Measurements from ENCODE around the gene TNFRSF8. TPM values are rescaled to one million over a fixed set of nuclear protein-coding genes. Genes with fewer than 3 reads are reported as not detected.

Gene TNFRSF8
- total RNA-seq, 4 donors from 2014 or later, result 0.83 to 2.8 (median 2.3) TPM

DNA sequence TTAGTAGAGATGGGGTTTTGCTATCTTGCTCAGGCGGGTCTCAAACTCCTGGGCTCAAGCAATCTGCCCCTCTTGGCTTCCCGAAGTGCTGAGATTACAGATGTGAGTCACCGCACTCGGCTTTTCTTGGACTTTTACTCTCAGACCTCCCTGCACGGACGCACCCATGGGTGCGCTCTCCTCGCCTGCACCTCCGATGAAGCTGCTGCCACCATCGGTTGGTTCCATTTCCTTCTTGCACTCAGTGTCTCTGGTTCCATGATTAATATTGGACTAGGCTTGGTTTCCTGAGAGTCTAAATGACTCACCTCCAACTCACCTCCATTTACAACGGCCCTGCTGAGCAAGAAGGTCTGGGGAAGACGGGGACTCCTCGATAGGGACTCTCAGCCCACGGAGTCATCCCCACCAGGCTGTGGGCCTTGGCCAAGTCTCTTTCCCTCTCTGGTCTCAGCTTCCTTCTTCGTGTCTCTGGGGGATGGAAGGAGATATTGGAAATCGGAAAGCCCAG is 6.7 kb upstream of the TNFRSF8 start:
- no peak for DNase-seq (ENCODE audit: extremely low spot score)
- Histone ChIP-seq H3K9me3 (peaks cover 0 to 6% (median 4%) of the 10 kb centered on the region in 4 donors), H3K4me1 (peaks cover 8 to 20% (median 16%) of the 10 kb centered on the region in 4 donors), H3K27me3 (peaks cover 0 to 9% (median 0%) of the 10 kb centered on the region in 4 donors), H3K4me3 (no peak overlapping the region), H3K27ac (replicated peaks in 1 of 4) (no peak overlapping the region), H3K36me3 (no peaks in the 10 kb centered on the region)
- TF ChIP-seq POLR2A (IDR thresholded peaks at IDR 0.05; ENCODE audit: low read depth), result no peak
- no peak for TF ChIP-seq POLR2AphosphoS5 (IDR thresholded peaks at IDR 0.05)
- TF ChIP-seq, protein P1, sequence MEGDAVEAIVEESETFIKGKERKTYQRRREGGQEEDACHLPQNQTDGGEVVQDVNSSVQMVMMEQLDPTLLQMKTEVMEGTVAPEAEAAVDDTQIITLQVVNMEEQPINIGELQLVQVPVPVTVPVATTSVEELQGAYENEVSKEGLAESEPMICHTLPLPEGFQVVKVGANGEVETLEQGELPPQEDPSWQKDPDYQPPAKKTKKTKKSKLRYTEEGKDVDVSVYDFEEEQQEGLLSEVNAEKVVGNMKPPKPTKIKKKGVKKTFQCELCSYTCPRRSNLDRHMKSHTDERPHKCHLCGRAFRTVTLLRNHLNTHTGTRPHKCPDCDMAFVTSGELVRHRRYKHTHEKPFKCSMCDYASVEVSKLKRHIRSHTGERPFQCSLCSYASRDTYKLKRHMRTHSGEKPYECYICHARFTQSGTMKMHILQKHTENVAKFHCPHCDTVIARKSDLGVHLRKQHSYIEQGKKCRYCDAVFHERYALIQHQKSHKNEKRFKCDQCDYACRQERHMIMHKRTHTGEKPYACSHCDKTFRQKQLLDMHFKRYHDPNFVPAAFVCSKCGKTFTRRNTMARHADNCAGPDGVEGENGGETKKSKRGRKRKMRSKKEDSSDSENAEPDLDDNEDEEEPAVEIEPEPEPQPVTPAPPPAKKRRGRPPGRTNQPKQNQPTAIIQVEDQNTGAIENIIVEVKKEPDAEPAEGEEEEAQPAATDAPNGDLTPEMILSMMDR (IDR thresholded peaks at IDR 0.05), result no peak
- no peak for TF ChIP-seq EP300 (IDR thresholded peaks at IDR 0.05)
- 93% methylated on average over 16 of the region's 16 CpGs for WGBS
- intact Hi-C loops (cut with DNase I), result no loop called here

DNA sequence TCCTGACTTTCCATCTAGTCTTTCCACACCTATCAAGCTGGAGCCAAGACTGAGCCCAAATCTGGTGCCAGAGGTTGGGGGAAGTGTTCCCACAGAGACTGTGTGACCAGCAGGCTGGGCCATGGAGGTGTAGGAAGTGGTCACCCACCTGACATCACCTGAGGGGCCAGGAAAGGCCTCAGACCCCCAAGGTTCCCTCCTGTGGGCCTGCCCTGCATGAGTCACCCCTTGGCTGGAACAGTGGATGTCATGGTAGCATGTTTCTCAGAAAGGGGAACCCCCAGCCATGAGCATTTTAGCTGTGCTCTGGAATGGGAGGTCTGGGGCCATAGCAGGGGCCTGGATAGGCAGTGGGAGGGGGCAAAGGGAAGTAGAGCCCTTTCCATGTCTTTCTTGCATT is 5.7 kb upstream of the TNFRSF8 start:
- no peak for DNase-seq (ENCODE audit: extremely low spot score)
- Histone ChIP-seq H3K9me3 (peaks cover 0 to 7% (median 6%) of the 10 kb centered on the region in 4 donors), H3K4me3 (no peak overlapping the region), H3K27me3 (peaks cover 0 to 16% (median 0%) of the 10 kb centered on the region in 4 donors), H3K4me1 (peaks cover 1 to 12% (median 8%) of the 10 kb centered on the region in 4 donors), H3K36me3 (no peaks in the 10 kb centered on the region), H3K27ac (replicated peaks in 1 of 4) (no peak overlapping the region)
- TF ChIP-seq POLR2AphosphoS5 (IDR thresholded peaks at IDR 0.05) (no peak), POLR2A (IDR thresholded peaks at IDR 0.05; ENCODE audit: low read depth) (no peak), EP300 (IDR thresholded peaks at IDR 0.05) (no peak)
- TF ChIP-seq, protein P1 (IDR thresholded peaks at IDR 0.05), result no peak
- intact Hi-C loops (cut with DNase I), result no loop called here

DNA sequence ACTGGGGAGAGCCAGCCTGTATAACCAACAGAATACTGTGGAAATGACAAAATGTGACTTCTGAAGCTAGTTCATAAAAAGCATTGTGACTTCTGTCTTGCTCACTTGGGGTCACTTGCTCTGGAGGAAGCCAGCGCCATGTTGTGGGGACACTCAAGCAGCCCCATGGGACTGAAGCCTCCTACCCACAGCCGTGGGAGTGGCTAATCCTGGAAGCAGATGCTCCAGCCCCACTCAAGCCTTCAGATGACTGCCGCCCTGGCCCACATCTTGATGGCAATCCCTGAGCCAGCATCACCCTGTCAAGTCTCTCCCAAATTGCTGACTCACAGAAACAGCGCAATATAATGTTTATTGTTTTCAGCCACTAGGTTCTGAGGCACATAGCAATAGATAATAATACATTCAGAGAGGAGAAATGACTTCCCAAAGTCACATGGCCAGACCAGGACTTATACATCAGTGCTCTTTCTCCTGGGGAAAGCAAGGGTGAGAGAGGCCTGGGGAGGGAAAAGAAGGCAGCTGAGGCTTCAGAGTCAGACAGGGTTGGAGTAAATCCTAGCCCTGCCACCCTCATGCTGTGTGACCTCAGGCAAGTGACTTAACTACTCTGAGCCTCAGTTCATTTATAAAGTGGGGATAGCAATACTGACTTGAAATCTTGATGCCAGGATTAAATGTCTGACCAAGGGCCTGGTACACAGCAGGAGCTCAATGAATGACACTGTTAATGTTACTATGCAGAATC is 5.0 kb upstream of the TNFRSF8 start:
- WGBS, result 95% methylated on average over 4 of the region's 4 CpGs

DNA sequence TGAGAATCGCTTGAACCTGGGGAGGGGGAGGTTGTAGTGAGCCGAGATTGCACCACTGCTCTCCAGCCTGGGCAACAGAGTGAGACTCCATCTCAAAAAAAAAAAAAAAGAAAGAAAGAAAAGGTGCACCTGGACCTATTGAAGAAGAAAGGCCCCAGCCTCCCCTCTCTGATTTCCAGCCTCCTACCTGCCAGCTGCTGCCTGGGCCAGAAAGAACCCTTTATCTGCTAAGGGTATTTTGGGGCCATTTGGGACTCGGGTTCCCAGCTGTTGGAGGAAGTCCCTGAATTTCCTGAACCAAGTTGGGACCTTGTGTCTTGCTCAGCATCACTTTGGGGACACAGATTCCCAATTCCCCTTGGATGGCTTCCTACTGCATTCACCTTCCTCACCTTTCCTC is 3.9 kb upstream of the TNFRSF8 start:
- no peak overlapping the region for H3K27ac ChIP-seq (replicated peaks in 1 of 4)
- no peaks in the 10 kb centered on the region for H3K36me3 ChIP-seq
- TF ChIP-seq POLR2A (IDR thresholded peaks at IDR 0.05; ENCODE audit: low read depth), result no peak
- no peak for TF ChIP-seq POLR2AphosphoS5 (IDR thresholded peaks at IDR 0.05)
- no peak for TF ChIP-seq EP300 (IDR thresholded peaks at IDR 0.05)
- TF ChIP-seq, protein P1 (IDR thresholded peaks at IDR 0.05), result no peak
- peaks cover 0 to 7% (median 6%) of the 10 kb centered on the region in 4 donors for H3K9me3 ChIP-seq
- intact Hi-C loops (cut with DNase I), result no loop called here
- WGBS, result 89% methylated on average over 3 of the region's 3 CpGs
- H3K27me3 ChIP-seq, result peaks cover 0 to 32% (median 15%) of the 10 kb centered on the region in 4 donors
- H3K4me3 ChIP-seq, result no peak overlapping the region
- H3K4me1 ChIP-seq, result peaks cover 6 to 11% (median 10%) of the 10 kb centered on the region in 4 donors
- no peak for DNase-seq (ENCODE audit: extremely low spot score)

More for the DNA sequence above, 5.0 kb upstream of the TNFRSF8 start:
- Histone ChIP-seq H3K27me3 (peaks cover 0 to 21% (median 4%) of the 10 kb centered on the region in 4 donors), H3K4me1 (peaks cover under 1 to 7% (median 4%) of the 10 kb centered on the region in 4 donors), H3K27ac (replicated peaks in 1 of 4) (no peak overlapping the region), H3K4me3 (no peak overlapping the region), H3K9me3 (peaks cover 0 to 7% (median 6%) of the 10 kb centered on the region in 4 donors), H3K36me3 (no peaks in the 10 kb centered on the region)
- intact Hi-C loops (cut with DNase I), result no loop called here
- no peak for DNase-seq (ENCODE audit: extremely low spot score)
- TF ChIP-seq, protein P1 (IDR thresholded peaks at IDR 0.05), result no peak
- TF ChIP-seq POLR2AphosphoS5 (IDR thresholded peaks at IDR 0.05) (no peak), EP300 (IDR thresholded peaks at IDR 0.05) (no peak), POLR2A (IDR thresholded peaks at IDR 0.05; ENCODE audit: low read depth) (no peak)

Data from esophagus muscularis mucosa (tissue), 4 donors.